ENCODE results near the gene MAGEB18.

Gene MAGEB18

DNA sequence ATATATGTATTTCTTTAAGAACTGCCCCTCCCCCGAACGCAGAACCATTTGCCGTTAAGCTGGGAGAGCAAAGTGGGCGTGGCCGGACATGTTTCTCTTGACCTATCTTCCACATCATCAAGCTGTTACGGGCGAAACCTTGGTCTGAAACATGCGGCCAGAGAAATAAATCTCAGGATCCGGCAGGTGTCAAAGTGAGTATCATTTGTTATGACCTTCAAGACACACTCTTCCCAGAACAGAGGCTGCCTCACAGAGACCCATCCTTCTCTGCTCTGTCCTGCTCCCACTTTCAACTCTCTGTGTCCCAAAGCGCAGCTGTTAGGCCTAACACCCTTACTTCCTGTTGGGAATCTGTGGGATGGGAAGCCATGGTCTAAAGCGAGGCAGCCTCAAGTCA is at the start of gene MAGEB18:
Gene MAGEB18 (plus strand): TSS at position 70 of the 400 bp plus-strand sequence. CDS start 643 bp downstream, outside the sequence.
- no peak for DNase-seq

DNA sequence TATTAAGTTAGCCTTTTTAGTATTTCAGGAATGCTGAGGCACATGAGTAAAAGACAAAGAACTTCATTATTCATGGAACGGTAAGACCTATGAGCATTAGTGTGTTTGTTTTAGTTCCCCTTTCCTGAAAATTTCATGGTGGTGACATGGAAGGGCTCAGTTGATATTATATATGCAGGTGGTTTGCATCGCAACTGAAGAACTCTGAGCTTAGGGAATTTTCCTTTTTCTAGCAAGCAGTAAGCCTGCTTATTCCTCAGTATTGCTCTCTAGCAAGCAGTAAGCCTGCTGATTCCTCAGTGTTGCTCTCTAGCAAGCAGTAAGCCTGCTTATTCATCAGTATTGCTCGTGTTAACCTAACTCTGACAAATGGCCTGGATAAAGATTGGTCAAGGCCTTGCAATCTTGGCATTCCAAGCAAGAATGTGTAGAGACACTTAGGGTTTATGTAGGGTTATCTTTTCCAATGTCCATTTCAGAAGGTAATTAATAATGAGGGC is 37.7 kb upstream of the MAGEB18 start:
- no peak for DNase-seq

DNA sequence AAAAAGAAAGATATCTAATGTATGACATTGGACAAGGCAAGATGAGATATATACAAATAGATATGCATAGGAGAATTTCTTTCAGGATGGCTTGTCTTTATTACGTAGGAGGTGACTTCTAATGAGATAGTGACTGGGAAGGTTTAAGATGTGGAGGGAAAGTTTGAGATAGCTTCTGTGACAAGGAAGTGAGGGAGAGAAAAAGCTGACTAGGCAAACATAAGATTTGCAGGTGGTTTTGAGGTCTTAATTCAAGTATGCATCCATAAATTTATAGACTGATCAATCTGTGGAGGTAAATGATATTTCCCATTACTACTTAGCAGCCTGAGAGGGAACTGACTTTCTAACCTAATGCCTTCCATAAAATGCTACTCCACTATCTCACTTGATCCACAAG is 29.0 kb upstream of the MAGEB18 start:
- DNase-seq, result no peak

DNA sequence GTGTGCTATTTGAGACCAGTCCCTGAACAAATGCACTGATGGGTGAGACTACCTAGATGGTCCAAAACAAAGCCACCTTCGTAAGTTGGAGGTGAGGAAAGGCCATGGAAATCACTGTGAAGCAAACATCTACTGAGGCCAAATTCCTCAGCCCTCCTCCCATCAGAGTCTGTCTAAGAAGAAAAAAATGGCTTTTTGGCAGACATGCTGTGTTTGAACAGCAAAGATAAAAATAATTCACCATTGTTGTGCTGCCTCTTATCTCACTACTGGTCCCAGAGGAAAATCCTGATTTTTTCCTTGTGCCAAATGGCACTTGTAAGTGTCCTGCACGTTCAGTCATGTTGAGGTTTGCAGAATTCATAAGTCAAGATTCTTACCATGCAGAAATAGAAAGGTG is 7.9 kb downstream of the MAGEB18 start:
- DNase-seq, result no peak

DNA sequence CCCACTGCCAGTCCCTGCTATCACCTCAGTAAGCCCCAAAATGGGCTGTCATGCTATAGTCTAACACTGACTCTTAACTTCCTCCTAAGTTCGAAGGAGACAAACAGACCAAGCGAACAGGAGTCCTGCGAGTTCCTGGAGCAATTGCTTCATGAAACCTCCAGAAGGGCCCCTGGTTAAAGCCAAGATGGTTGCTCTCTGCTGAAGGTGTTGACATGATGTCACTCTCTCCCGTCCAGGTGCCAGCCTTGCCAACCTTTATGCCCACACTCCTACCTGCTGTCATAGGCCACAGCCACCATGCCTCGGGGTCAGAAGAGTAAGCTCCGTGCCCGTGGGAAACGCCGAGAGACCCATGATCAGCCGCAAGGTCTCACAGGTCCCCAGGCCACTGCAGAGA is 22.2 kb downstream of the MAGEB18 start, which contains the start of gene MAGEB6B:
Gene MAGEB6B (plus strand): TSS at position 301 of the 400 bp plus-strand sequence. CDS start 0 bp downstream, at position 301.
- DNase-seq, result no peak

All from DMS79 (cell line).